ENCODE results near the gene SLC24A3. TPM values are rescaled to one million over a fixed set of nuclear protein-coding genes. Genes with fewer than 3 reads are reported as not detected.

SLC24A3 gene
- total RNA-seq, 6 donors from 2014 or later: 6.3 to 10.8 (median 9.3) TPM

DNA sequence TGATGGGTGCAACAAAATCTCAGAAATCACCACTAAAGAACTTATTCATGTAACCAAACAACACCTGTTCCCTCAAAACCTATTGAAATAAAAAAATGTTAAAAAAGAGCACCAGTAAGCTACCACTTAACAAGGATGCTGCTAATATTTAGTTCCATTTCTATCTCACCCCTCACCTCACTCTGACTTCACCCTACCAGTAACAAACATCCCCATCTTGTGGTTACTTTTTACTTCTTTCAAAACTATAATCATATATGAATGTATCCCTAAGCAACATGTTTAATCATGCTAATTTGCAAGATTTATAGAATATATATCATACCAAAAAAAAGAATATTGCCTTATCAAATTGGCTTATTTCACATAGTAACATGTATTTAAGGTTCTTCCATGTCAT lies 27.4 kb upstream of the SLC24A3 start:
- H3K36me3 ChIP-seq: no peaks in the 10 kb centered on the region
- no peaks in the 10 kb centered on the region for H3K9me3 ChIP-seq
- no peak overlapping the region for H3K27ac ChIP-seq
- ATAC-seq (ENCODE audit: low FRiP score in 2 of 2) (no peak), DNase-seq (no peak)
- H3K4me3 ChIP-seq: no peak overlapping the region
- H3K27me3 ChIP-seq: no peaks in the 10 kb centered on the region
- TF ChIP-seq, protein P1, sequence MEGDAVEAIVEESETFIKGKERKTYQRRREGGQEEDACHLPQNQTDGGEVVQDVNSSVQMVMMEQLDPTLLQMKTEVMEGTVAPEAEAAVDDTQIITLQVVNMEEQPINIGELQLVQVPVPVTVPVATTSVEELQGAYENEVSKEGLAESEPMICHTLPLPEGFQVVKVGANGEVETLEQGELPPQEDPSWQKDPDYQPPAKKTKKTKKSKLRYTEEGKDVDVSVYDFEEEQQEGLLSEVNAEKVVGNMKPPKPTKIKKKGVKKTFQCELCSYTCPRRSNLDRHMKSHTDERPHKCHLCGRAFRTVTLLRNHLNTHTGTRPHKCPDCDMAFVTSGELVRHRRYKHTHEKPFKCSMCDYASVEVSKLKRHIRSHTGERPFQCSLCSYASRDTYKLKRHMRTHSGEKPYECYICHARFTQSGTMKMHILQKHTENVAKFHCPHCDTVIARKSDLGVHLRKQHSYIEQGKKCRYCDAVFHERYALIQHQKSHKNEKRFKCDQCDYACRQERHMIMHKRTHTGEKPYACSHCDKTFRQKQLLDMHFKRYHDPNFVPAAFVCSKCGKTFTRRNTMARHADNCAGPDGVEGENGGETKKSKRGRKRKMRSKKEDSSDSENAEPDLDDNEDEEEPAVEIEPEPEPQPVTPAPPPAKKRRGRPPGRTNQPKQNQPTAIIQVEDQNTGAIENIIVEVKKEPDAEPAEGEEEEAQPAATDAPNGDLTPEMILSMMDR (IDR thresholded peaks at IDR 0.05): no peak
- TF ChIP-seq POLR2AphosphoS5 (IDR thresholded peaks at IDR 0.05) (no peak), EP300 (IDR thresholded peaks at IDR 0.05) (no peak), POLR2A (IDR thresholded peaks at IDR 0.05) (no peak)
- H3K4me1 ChIP-seq: no peaks in the 10 kb centered on the region

GRCh38 chr20:19193349-19193748 lies 19.1 kb upstream of the SLC24A3 start:
- ATAC-seq (ENCODE audit: low FRiP score in 2 of 2): no peak
- Histone ChIP-seq H3K36me3 (no peaks in the 10 kb centered on the region), H3K4me3 (no peak overlapping the region), H3K27me3 (no peaks in the 10 kb centered on the region), H3K27ac (no peak overlapping the region), H3K9me3 (no peaks in the 10 kb centered on the region), H3K4me1 (no peaks in the 10 kb centered on the region)
- DNase-seq: no peak
- TF ChIP-seq POLR2AphosphoS5 (IDR thresholded peaks at IDR 0.05) (no peak), POLR2A (IDR thresholded peaks at IDR 0.05) (no peak), EP300 (IDR thresholded peaks at IDR 0.05) (no peak)
- TF ChIP-seq, protein P1 (IDR thresholded peaks at IDR 0.05): no peak
- 37 to 50% methylated on average over 5 of the region's 5 CpGs for WGBS, 2 donors

GRCh38 chr20:19205981-19206396 lies 6.5 kb upstream of the SLC24A3 start:
- Histone ChIP-seq H3K4me1 (peaks cover 0 to 5% (median 4%) of the 10 kb centered on the region in 4 donors), H3K4me3 (no peak overlapping the region), H3K9me3 (no peaks in the 10 kb centered on the region), H3K27ac (no peak overlapping the region), H3K36me3 (no peaks in the 10 kb centered on the region), H3K27me3 (no peaks in the 10 kb centered on the region)
- DNase-seq: peak; percentile 74 to 93
- 14 to 50% methylated on average over 2 to 8 of the region's 8 CpGs for WGBS, 2 donors
- ATAC-seq (ENCODE audit: low FRiP score in 2 of 2): peak; percentile 59 to 80
- no peak for TF ChIP-seq EP300 (IDR thresholded peaks at IDR 0.05)
- TF ChIP-seq POLR2AphosphoS5 (IDR thresholded peaks at IDR 0.05): no peak
- TF ChIP-seq POLR2A (IDR thresholded peaks at IDR 0.05): no peak
- TF ChIP-seq, protein P1 (IDR thresholded peaks at IDR 0.05): peak; percentile 68 to 84 (median 78)

DNA sequence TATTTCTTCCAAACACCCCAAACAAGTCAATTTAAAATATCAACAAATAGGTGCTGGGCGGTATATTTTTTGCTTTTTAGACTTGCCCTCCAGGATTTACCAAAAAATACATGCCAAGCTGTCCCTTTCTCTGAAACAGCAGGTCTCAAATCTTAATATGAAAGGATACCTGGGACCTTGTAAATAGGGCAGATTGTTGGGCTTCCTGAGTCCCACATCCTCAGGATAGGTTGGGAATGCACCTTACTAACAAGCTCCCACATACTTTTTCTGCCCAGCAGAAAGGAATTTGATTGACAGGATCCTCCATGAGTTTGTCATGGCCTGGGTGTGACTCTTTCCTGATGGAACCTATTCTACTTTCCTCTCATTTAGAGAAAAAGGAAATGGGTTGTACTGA lies 4.9 kb upstream of the SLC24A3 start:
- 68 to 79% methylated on average over 1 of the region's 1 CpG for WGBS, 2 donors
- Histone ChIP-seq H3K27me3 (no peaks in the 10 kb centered on the region), H3K27ac (no peak overlapping the region), H3K4me3 (no peak overlapping the region), H3K9me3 (no peaks in the 10 kb centered on the region), H3K4me1 (peaks cover 3 to 17% (median 16%) of the 10 kb centered on the region in 4 donors), H3K36me3 (no peaks in the 10 kb centered on the region)
- TF ChIP-seq POLR2AphosphoS5 (IDR thresholded peaks at IDR 0.05): no peak
- no peak for TF ChIP-seq EP300 (IDR thresholded peaks at IDR 0.05)
- TF ChIP-seq, protein P1 (IDR thresholded peaks at IDR 0.05): no peak
- TF ChIP-seq POLR2A (IDR thresholded peaks at IDR 0.05): no peak
- no peak for DNase-seq
- no peak for ATAC-seq (ENCODE audit: low FRiP score in 2 of 2)

DNA sequence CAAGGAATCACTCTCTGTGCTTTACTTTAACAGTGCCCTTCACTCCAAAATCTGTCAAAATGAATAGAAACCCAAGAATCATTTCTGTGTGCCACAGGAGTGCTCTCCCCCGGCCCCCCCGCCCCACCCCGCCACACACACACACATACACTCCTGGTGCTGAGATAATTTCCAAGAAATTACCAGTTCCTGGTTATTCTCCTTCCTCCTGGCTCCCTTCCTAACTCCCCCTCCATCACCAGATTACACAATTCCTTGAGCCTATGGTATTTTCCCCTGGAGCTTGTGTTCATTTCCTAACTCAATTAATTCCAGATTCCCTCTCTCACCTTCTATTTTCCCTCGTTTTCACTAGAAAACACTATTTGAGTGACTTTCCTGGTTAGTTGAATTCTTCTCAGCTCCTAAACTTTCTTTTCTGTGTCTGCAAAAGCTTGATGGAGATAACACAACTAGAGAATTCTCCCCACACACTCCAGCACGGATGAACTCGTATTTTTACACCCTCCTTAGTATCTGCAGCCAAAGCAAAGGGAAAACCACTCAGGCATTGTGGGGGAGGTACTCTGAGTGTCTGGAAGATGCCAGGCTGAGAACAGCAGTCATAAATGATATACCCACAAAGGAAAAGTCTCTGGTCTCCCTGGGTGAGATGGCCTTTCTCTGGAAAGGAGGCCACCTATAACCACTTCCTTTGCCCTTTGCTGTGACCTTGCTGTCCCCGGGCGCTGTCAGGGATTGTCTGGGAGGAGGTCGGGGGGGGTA lies 1.9 kb upstream of the SLC24A3 start:
- TF ChIP-seq POLR2A (IDR thresholded peaks at IDR 0.05): no peak
- TF ChIP-seq, protein P1 (IDR thresholded peaks at IDR 0.05): no peak
- peak in 1 of 4 donors; percentile 36 for TF ChIP-seq EP300 (IDR thresholded peaks at IDR 0.05)
- TF ChIP-seq POLR2AphosphoS5 (IDR thresholded peaks at IDR 0.05): no peak
- DNase-seq (no peak), ATAC-seq (ENCODE audit: low FRiP score in 2 of 2) (peak in 1 of 2 donors; percentile 25)
- Histone ChIP-seq H3K4me1 (peaks cover 3 to 26% (median 23%) of the 10 kb centered on the region in 4 donors), H3K9me3 (no peaks in the 10 kb centered on the region), H3K27me3 (no peaks in the 10 kb centered on the region), H3K4me3 (no peak overlapping the region), H3K36me3 (no peaks in the 10 kb centered on the region), H3K27ac (peak overlapping the region in 2 of 4 donors; percentile 77 to 78)
- WGBS, 2 donors: 39 to 46% methylated on average over 6 to 9 of the region's 9 CpGs

Data from upper lobe of left lung (tissue), 6 donors.